Adrenal gland (tissue), 12 donors: ENCODE data around the gene CAMTA1. TPM values are rescaled to one million over a fixed set of nuclear protein-coding genes. Genes with fewer than 3 reads are reported as not detected.
A peak's percentile ranks its signal among the peaks of the same experiment; 100 is the strongest.

Experiments used
- DNase-seq, 7 donors: peaks; one replicate each; pipeline ENCODE4 v3.0.0-alpha.2; 2019 to 2020
- H3K27ac ChIP-seq, 5 donors: fragments of 200-600 bp; sonication (generic) in 4 of 5; 1 replicate in 3 of 5; 2 replicates in 2 of 5; pipeline versions ENCODE4 v1.5.1 to v1.8.0; 2016 to 2020; ENCODE audit warnings: mild to moderate bottlenecking in 1 of 5
- H3K27me3 ChIP-seq: fragments of 200-600 bp; 2 replicates; pipeline ENCODE4 v1.8.0; 2021
- H3K36me3 ChIP-seq, 2 donors: fragments of 200-600 bp; replicated peaks in 1 of 2; 1 replicate in 1 of 2; 2 replicates in 1 of 2; pipeline versions ENCODE4 v1.5.1 to v1.8.0; 2018 to 2022
- H3K4me1 ChIP-seq, 2 donors: fragments of 200-600 bp; replicated peaks in 1 of 2; 1 replicate in 1 of 2; 2 replicates in 1 of 2; pipeline versions ENCODE4 v1.5.1 to v1.8.0; 2018 to 2021
- H3K4me3 ChIP-seq, 4 donors: fragments of 200-600 bp; sonication (generic) in 3 of 4; one replicate each; pipeline ENCODE4 v1.5.1; 2016 to 2018
- H3K9me3 ChIP-seq, 3 donors: fragments of 200-600 bp; sonication (generic) in 1 of 3; replicated peaks in 1 of 3; 1 replicate in 2 of 3; 2 replicates in 1 of 3; pipeline versions ENCODE4 v1.5.1 to v1.8.0; 2016 to 2021
- CTCF ChIP-seq, 6 experiments: fragments of 450-650 bp in 4 of 6; fragments of 200-600 bp in 2 of 6; sonication (generic) in 1 of 6; IDR thresholded peaks; 1 replicate in 5 of 6; 2 replicates in 1 of 6; pipeline versions ENCODE4 v1.5.1 to v1.8.0; 2016 to 2021; ENCODE audit warnings: antibody characterized with exemption in 6 of 6, mild to moderate bottlenecking in 2 of 6, moderate library complexity in 1 of 6
- POLR2A ChIP-seq, 2 donors: fragments of 450-650 bp; IDR thresholded peaks; one replicate each; pipeline ENCODE4 v1.6.1; 2017; ENCODE audit warnings: antibody characterized with exemption in 2 of 2, mild to moderate bottlenecking in 2 of 2, moderate library complexity in 1 of 2
- WGBS, 4 donors: extraction: QIAGEN DNeasy Blood & Tissue Kit in 2 of 4; methylation state at CpG; one replicate each; pipeline versions ENCODE4 v1.1.5 to v1.1.7; 2013 to 2017; 5-methylcytosine and 5-hydroxymethylcytosine counted together
- intact Hi-C, 2 donors: fragments of 100-400 bp; cut with DNase I; formaldehyde crosslinking; loops; one replicate each; pipeline versions ENCODE4 v1.14.1 to v1.15.0; 2022 to 2023
- polyA plus RNA-seq, 3 donors: library from polyadenylated mRNA; stranded (reverse); fragments of 200-250 nt in 2 of 3; fragments of 350-450 nt in 1 of 3; fragmentation: Illumina TruSeq in 1 of 3; extraction: RNeasy Lipid Tissue Mini Kit (QIAGEN cat#74804) in 1 of 3; gene quantifications; one replicate each; pipeline ENCODE4 v1.2.3, GENCODE V29; 2013 to 2014
- total RNA-seq, 9 donors: library from RNA; depleted of rRNA in 4 of 9; stranded (reverse); fragments of >200 nt in 4 of 9; fragments of 120-200 nt in 1 of 9; fragmentation: NEBNext Ultra II Directional in 1 of 9; extraction: Animal tissue kit (Norgen Biotek cat#: 25700) in 1 of 9; gene quantifications; one replicate each; pipeline versions ENCODE4 v1.1.0 to v1.2.4, GENCODE V29; 2013 to 2023
- donor health status: healthy with polysubstance abuse.
- donor health status: Bipolar disorder and iron deficiency.
- donor health status: DM: yes; HTN: yes; CAD: no.
- donor health status: DM: no; HTN: no; CAD: no.
- donor health status: DM: no; HTN: no; CAD: no.
- donor health status: DM: yes; HTN: yes; CAD: no.

The CAMTA1 gene
- total and polyA plus RNA-seq, 12 donors: 62.9 to 141 (median 96.9) TPM

- Histone ChIP-seq H3K36me3 (no peaks in the 10 kb centered on the region), H3K4me3 (no peak overlapping the region), H3K27me3 (no peaks in the 10 kb centered on the region), H3K4me1 (peaks cover 7 to 28% of the 10 kb centered on the region in 2 donors), H3K9me3 (no peaks in the 10 kb centered on the region), H3K27ac (no peak overlapping the region)
- 77 to 88% (median 82%) methylated on average over 4 to 11 of the region's 11 CpGs for WGBS, 4 donors
- TF ChIP-seq CTCF (IDR thresholded peaks at IDR 0.05) (no peak), POLR2A (IDR thresholded peaks at IDR 0.05) (no peak)
- DNase-seq: no peak
- intact Hi-C loops: no loop called here
These were observed 171.4 kb downstream of the CAMTA1 start for GRCh38 chr1:6956488-6957159.

GRCh38 chr1:6957341-6957740 lies 172.1 kb downstream of the CAMTA1 start:
- TF ChIP-seq CTCF (IDR thresholded peaks at IDR 0.05) (no peak), POLR2A (IDR thresholded peaks at IDR 0.05) (no peak)
- Histone ChIP-seq H3K4me1 (peaks cover 7 to 28% of the 10 kb centered on the region in 2 donors), H3K9me3 (no peaks in the 10 kb centered on the region), H3K4me3 (no peak overlapping the region), H3K27me3 (no peaks in the 10 kb centered on the region), H3K36me3 (no peaks in the 10 kb centered on the region), H3K27ac (no peak overlapping the region)
- no peak for DNase-seq
- intact Hi-C loops: no loop called here
- WGBS, 4 donors: 90 to 99% (median 97%) methylated on average over 5 of the region's 5 CpGs

- TF ChIP-seq CTCF (IDR thresholded peaks at IDR 0.05) (no peak), POLR2A (IDR thresholded peaks at IDR 0.05) (no peak)
- H3K27ac ChIP-seq: no peak overlapping the region
- intact Hi-C loops: no loop called here
These were observed 173.3 kb downstream of the CAMTA1 start for GRCh38 chr1:6958407-6959030.

GRCh38 chr1:6959491-6959890 lies 174.2 kb downstream of the CAMTA1 start:
- TF ChIP-seq POLR2A (IDR thresholded peaks at IDR 0.05) (no peak), CTCF (IDR thresholded peaks at IDR 0.05) (no peak)
- H3K4me1 ChIP-seq: peaks cover 11 to 28% of the 10 kb centered on the region in 2 donors
- H3K36me3 ChIP-seq: no peaks in the 10 kb centered on the region
- peak overlapping the region in 1 of 5 donors; percentile 68 for H3K27ac ChIP-seq
- no peak for DNase-seq
- no peak overlapping the region for H3K4me3 ChIP-seq
- no peaks in the 10 kb centered on the region for H3K9me3 ChIP-seq
- 74 to 84% (median 79%) methylated on average over 8 of the region's 8 CpGs for WGBS, 4 donors
- intact Hi-C loops: no loop called here
- H3K27me3 ChIP-seq: no peaks in the 10 kb centered on the region

More at GRCh38 chr1:6958407-6959030, 173.3 kb downstream of the CAMTA1 start:
- Histone ChIP-seq H3K4me3 (no peak overlapping the region), H3K4me1 (peaks cover 10 to 28% of the 10 kb centered on the region in 2 donors), H3K36me3 (no peaks in the 10 kb centered on the region), H3K9me3 (no peaks in the 10 kb centered on the region), H3K27me3 (no peaks in the 10 kb centered on the region)
- 86 to 95% (median 93%) methylated on average over 15 of the region's 15 CpGs for WGBS, 4 donors
- DNase-seq: no peak
